Activated CD8-positive, alpha-beta memory T cell treated with anti-CD3 and anti-CD28 coated beads, Interleukin-2, amount 10 ng/mL, durations not matched to agents 7 days and 5 days (primary cell): ENCODE results near the gene COQ3. TPM values are rescaled to one million over a fixed set of nuclear protein-coding genes. Genes with fewer than 3 reads are reported as not detected.

Experiments used
- ATAC-seq: fragments of 150-1000 bp; cut with Tn5 transposase; one replicate; pipeline ENCODE4 v1.10.0; 2021; ENCODE audit warnings: moderate library complexity
- CTCF ChIA-PET: fragments of 350-600 bp; sonication (Branson Sonifier 250); formaldehyde crosslinking; loops from one replicate; lab custom pipeline; 2021; ENCODE audit warnings: antibody characterized with exemption; lab: Charles Lee
- DNase-seq: peaks from one replicate; pipeline ENCODE4 v3.0.0-alpha.2; 2020
- H3K27ac Mint-ChIP-seq: one replicate; pipeline ENCODE4 v1.8.0; 2021; ENCODE audit warnings: mild to moderate bottlenecking, mixed read lengths
- H3K27me3 Mint-ChIP-seq: one replicate; pipeline ENCODE4 v1.8.0; 2021; ENCODE audit warnings: mixed read lengths
- H3K36me3 Mint-ChIP-seq: one replicate; pipeline ENCODE4 v1.8.0; 2021; ENCODE audit warnings: mild to moderate bottlenecking, mixed read lengths
- H3K4me1 Mint-ChIP-seq: one replicate; pipeline ENCODE4 v1.8.0; 2021; ENCODE audit warnings: mixed read lengths
- H3K4me3 Mint-ChIP-seq: one replicate; pipeline ENCODE4 v1.8.0; 2021; ENCODE audit warnings: mild to moderate bottlenecking, moderate library complexity, mixed read lengths
- H3K9me3 Mint-ChIP-seq: one replicate; pipeline ENCODE4 v1.8.0; 2022; ENCODE audit warnings: low read depth, mixed read lengths
- total RNA-seq, 2 experiments: library from RNA; stranded (reverse); gene quantifications; one replicate each; pipeline ENCODE4 v1.2.3, GENCODE V29; 2021

Gene COQ3
- total RNA-seq, 2 experiments from 2014 or later: 10.6 to 12.2 TPM

- DNase-seq: no peak
- peak overlapping the region; percentile 45 for H3K27ac Mint-ChIP-seq
- peaks cover 25% of the 10 kb centered on the region for H3K27me3 Mint-ChIP-seq
- ATAC-seq: peak; percentile 85
- H3K9me3 Mint-ChIP-seq: no peaks in the 10 kb centered on the region
- peaks cover 20% of the 10 kb centered on the region for H3K4me1 Mint-ChIP-seq
- no peaks in the 10 kb centered on the region for H3K36me3 Mint-ChIP-seq
- H3K4me3 Mint-ChIP-seq: no peak overlapping the region
- CTCF ChIA-PET: interaction anchor here (0.9 to 1.5 kb wide), 6 partner anchors 9 to 60 kb away, joined by 3 to 5 read pairs (median 3); no protein-coding TSS in a partner anchor
These were observed 30.0 kb downstream of the COQ3 start for GRCh38 chr6:99364026-99364425.

- DNase-seq (no peak), ATAC-seq (peak; percentile 47)
- Mint-ChIP-seq H3K27ac (no peak overlapping the region), H3K4me1 (peaks cover 20% of the 10 kb centered on the region), H3K36me3 (no peaks in the 10 kb centered on the region), H3K9me3 (no peaks in the 10 kb centered on the region), H3K4me3 (no peak overlapping the region), H3K27me3 (peaks cover 31% of the 10 kb centered on the region)
- CTCF ChIA-PET: interaction anchor here (1.3 kb wide), 1 partner anchor 12 kb away, joined by 3 read pairs; no protein-coding TSS in a partner anchor
These were observed 31.2 kb downstream of the COQ3 start for GRCh38 chr6:99362678-99363268.

DNA sequence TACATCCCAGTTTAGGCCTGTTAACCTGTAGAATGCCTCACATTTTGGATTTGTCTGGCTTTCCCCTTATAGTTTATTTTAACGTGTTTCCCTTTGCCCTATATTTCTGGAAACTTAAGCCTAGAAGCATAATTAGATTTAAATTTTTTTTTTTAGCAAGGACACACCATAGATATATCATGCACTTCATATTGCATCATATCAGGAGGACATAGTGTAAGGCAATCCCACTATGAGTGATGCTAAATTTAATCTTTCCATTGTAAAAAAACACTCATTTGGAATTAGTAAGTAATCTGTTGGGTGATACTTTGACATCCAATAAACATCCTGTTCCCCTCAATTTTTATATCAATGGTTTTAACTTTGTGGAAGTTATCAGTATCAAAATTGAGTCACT, 34.2 kb downstream of the COQ3 start:
- peaks cover 20% of the 10 kb centered on the region for H3K4me1 Mint-ChIP-seq
- H3K4me3 Mint-ChIP-seq: no peak overlapping the region
- H3K9me3 Mint-ChIP-seq: no peaks in the 10 kb centered on the region
- peaks cover 55% of the 10 kb centered on the region for H3K27me3 Mint-ChIP-seq
- H3K27ac Mint-ChIP-seq: no peak overlapping the region
- no peak for ATAC-seq
- no peak for DNase-seq
- no peaks in the 10 kb centered on the region for H3K36me3 Mint-ChIP-seq
- CTCF ChIA-PET: no interaction called here

GRCh38 chr6:99356641-99357040, 37.4 kb downstream of the COQ3 start:
- ATAC-seq (no peak), DNase-seq (no peak)
- no peak overlapping the region for H3K27ac Mint-ChIP-seq
- H3K4me3 Mint-ChIP-seq: no peak overlapping the region
- H3K9me3 Mint-ChIP-seq: no peaks in the 10 kb centered on the region
- no peaks in the 10 kb centered on the region for H3K36me3 Mint-ChIP-seq
- H3K4me1 Mint-ChIP-seq: peaks cover under 1% of the 10 kb centered on the region
- peaks cover 71% of the 10 kb centered on the region for H3K27me3 Mint-ChIP-seq
- CTCF ChIA-PET: no interaction called here

GRCh38 chr6:99354983-99355382, 39.0 kb downstream of the COQ3 start:
- DNase-seq: no peak
- Mint-ChIP-seq H3K27me3 (peaks cover 71% of the 10 kb centered on the region), H3K36me3 (no peaks in the 10 kb centered on the region), H3K27ac (no peak overlapping the region), H3K9me3 (no peaks in the 10 kb centered on the region), H3K4me3 (no peak overlapping the region), H3K4me1 (peaks cover 2% of the 10 kb centered on the region)
- ATAC-seq: no peak
- CTCF ChIA-PET: no interaction called here

DNA sequence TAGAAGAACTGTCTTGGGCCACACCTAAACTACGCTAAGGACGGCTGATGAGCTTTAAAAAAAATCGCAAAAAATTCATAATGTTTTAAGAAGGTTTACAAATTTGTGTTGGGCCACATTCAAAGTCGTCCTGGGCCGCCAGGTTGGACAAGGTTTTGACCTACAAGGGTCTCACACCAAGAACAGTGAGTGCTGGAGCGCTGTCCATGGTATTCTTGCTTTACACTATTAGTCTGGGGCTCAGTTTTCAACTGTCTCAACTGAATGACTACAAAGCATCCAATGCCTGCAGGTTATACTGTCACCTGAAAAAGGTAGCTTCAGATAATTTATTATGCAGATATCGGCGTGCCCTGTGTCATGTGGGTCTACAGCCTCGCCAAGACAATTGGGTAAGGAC, 40.9 kb downstream of the COQ3 start:
- ATAC-seq: no peak
- Mint-ChIP-seq H3K9me3 (no peaks in the 10 kb centered on the region), H3K4me3 (no peak overlapping the region), H3K27me3 (peaks cover 74% of the 10 kb centered on the region), H3K27ac (no peak overlapping the region), H3K4me1 (peaks cover 2% of the 10 kb centered on the region), H3K36me3 (no peaks in the 10 kb centered on the region)
- CTCF ChIA-PET: no interaction called here
- no peak for DNase-seq

- DNase-seq: no peak
- no peak overlapping the region for H3K27ac Mint-ChIP-seq
- CTCF ChIA-PET: interaction anchor here (1.5 kb wide), 1 partner anchor 20 kb away, joined by 5 read pairs; no protein-coding TSS in a partner anchor
- H3K9me3 Mint-ChIP-seq: no peaks in the 10 kb centered on the region
- H3K4me1 Mint-ChIP-seq: peaks cover 2% of the 10 kb centered on the region
- no peaks in the 10 kb centered on the region for H3K36me3 Mint-ChIP-seq
- peaks cover 75% of the 10 kb centered on the region for H3K27me3 Mint-ChIP-seq
- H3K4me3 Mint-ChIP-seq: no peak overlapping the region
- ATAC-seq: no peak
These were observed 43.4 kb downstream of the COQ3 start for GRCh38 chr6:99350573-99350972.

- CTCF ChIA-PET: interaction anchor here (1.5 kb wide), 1 partner anchor 19 kb away, joined by 5 read pairs; no protein-coding TSS in a partner anchor
- Mint-ChIP-seq H3K27ac (no peak within 1 kb of the TSS), H3K9me3 (no peaks in the 10 kb centered on the region), H3K4me1 (peaks cover 5% of the 10 kb centered on the region), H3K36me3 (no peaks in the 10 kb centered on the region), H3K27me3 (peaks cover 76% of the 10 kb centered on the region), H3K4me3 (peak within 1 kb of the TSS; percentile 42)
- DNase-seq (no peak), ATAC-seq (peak; percentile 67)
These were observed 44.5 kb downstream of the COQ3 start, which contains the start of gene FAXC for GRCh38 chr6:99349171-99350141. FAXC (minus strand) TSS chr6:99349674; CDS start chr6:99349372, 302 bp downstream.

DNA sequence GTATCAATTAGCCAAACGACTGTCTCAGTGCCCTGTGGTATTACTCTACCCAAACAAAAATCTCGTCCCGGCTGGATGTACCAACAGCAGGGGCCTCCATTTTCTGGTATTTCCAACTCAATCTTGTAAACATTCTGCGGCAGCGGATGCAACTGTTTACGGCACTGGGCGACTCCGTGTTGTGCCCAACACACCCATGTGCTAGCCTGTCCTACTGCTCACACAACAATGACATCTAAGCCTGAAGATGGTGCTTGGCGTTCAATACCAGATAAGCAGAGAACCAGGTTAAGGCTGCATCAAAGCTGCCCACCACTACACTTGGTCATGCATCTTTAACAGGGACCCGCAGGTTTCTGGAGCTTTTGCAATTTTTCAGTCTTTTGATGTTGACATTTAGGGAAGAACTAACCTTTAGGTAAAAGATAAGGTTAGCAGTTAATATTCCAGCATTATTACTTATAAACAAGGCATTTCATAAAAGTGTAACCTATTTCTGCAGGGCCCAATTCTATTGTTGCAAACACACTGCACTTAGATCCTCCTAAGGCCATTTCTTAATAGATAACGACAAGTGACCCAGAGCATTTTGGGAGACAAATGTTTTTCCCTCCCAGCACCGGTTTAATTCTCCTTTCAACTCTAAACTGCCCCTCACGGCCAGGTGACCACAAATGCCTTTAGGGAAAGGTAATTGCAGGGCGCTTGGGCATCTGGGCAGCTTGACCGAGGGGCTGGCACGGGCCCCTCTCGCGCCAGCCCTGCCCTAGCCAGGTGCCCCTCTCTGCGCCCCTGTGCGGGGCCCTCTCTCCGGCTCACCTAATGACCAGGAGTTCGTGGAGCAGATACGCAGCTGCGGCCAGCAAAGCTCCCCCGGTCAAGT, 45.5 kb downstream of the COQ3 start:
- Mint-ChIP-seq H3K4me1 (peaks cover 9% of the 10 kb centered on the region), H3K36me3 (no peaks in the 10 kb centered on the region), H3K27ac (no peak overlapping the region), H3K9me3 (no peaks in the 10 kb centered on the region), H3K27me3 (peaks cover 80% of the 10 kb centered on the region), H3K4me3 (peak overlapping the region; percentile 38)
- CTCF ChIA-PET: interaction anchor here (0.6 to 0.9 kb wide), 2 partner anchors 17 to 77 kb away, joined by 3 to 4 read pairs; partner anchors contain the start of gene PNISR
- no peak for DNase-seq
- no peak for ATAC-seq

- H3K27me3 Mint-ChIP-seq: peaks cover 77% of the 10 kb centered on the region
- no peaks in the 10 kb centered on the region for H3K9me3 Mint-ChIP-seq
- no peak overlapping the region for H3K27ac Mint-ChIP-seq
- CTCF ChIA-PET: interaction anchor here (0.6 to 1.8 kb wide), 4 partner anchors 14 to 78 kb away, joined by 3 to 7 read pairs (median 4); partner anchors contain the start of gene PNISR
- H3K36me3 Mint-ChIP-seq: no peaks in the 10 kb centered on the region
- H3K4me1 Mint-ChIP-seq: peaks cover 9% of the 10 kb centered on the region
- DNase-seq (no peak), ATAC-seq (no peak)
- no peak overlapping the region for H3K4me3 Mint-ChIP-seq
These were observed 46.2 kb downstream of the COQ3 start for GRCh38 chr6:99347804-99348203.

- H3K36me3 Mint-ChIP-seq: no peaks in the 10 kb centered on the region
- peaks cover 73% of the 10 kb centered on the region for H3K27me3 Mint-ChIP-seq
- H3K4me1 Mint-ChIP-seq: peaks cover 9% of the 10 kb centered on the region
These were observed 47.4 kb downstream of the COQ3 start for GRCh38 chr6:99346595-99346994.

GRCh38 chr6:99345164-99345563, 48.8 kb downstream of the COQ3 start:
- DNase-seq: no peak
- ATAC-seq: no peak
- Mint-ChIP-seq H3K4me3 (no peak overlapping the region), H3K9me3 (no peaks in the 10 kb centered on the region), H3K4me1 (peaks cover 9% of the 10 kb centered on the region), H3K27me3 (peaks cover 58% of the 10 kb centered on the region), H3K27ac (no peak overlapping the region), H3K36me3 (no peaks in the 10 kb centered on the region)
- CTCF ChIA-PET: interaction anchor here (1.0 to 3.4 kb wide), 4 partner anchors 13 to 51 kb away, joined by 3 to 12 read pairs (median 5); no protein-coding TSS in a partner anchor

More at GRCh38 chr6:99346595-99346994, 47.4 kb downstream of the COQ3 start:
- no peaks in the 10 kb centered on the region for H3K9me3 Mint-ChIP-seq
- H3K4me3 Mint-ChIP-seq: no peak overlapping the region
- CTCF ChIA-PET: interaction anchor here (1.5 to 1.8 kb wide), 3 partner anchors 15 to 47 kb away, joined by 3 to 7 read pairs (median 4); partner anchors contain the start of gene COQ3
- no peak for ATAC-seq
- no peak overlapping the region for H3K27ac Mint-ChIP-seq
- no peak for DNase-seq
